ENCODE results near the gene GGT5.

GGT5 gene

DNA sequence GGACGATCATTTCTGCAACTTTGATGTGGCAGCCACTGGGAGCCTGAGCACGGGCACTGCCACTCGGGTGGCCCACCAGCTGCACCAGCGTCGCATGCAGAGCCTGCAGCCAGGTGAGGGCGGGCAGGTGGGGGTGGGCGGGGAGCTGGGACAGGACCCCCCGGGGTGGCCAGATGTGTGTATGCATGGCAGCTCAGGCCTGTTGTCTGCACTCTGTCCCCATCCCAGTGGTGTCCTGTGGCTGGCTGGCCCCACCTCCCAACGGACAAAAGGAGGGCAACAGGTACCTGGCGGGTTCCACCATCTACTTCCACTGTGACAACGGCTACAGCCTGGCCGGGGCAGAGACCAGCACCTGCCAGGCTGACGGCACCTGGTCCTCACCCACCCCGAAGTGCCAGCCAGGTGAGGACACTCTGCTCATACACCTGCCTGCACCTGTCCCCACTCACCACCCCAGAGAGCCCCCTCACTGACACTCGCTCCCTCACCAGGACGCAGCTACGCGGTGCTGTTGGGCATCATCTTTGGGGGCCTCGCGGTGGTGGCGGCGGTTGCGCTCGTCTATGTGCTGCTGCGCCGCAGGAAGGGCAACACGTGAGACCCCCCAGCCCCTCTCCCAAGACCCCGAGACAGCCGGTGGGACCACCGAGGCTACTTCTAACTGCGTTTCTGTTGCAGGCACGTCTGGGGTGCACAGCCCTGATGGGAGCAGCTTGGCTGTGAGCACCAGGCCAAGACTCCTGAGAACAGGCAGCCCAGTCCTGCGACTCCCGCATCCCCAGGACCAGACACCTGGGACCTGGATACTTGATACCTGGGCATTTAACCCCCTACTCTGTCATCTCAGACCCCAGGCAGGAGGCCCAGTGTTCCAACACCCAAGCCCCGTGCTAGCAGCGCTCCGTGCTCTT lies 56.9 kb downstream of the GGT5 start:
- TF ChIP-seq, protein P1, sequence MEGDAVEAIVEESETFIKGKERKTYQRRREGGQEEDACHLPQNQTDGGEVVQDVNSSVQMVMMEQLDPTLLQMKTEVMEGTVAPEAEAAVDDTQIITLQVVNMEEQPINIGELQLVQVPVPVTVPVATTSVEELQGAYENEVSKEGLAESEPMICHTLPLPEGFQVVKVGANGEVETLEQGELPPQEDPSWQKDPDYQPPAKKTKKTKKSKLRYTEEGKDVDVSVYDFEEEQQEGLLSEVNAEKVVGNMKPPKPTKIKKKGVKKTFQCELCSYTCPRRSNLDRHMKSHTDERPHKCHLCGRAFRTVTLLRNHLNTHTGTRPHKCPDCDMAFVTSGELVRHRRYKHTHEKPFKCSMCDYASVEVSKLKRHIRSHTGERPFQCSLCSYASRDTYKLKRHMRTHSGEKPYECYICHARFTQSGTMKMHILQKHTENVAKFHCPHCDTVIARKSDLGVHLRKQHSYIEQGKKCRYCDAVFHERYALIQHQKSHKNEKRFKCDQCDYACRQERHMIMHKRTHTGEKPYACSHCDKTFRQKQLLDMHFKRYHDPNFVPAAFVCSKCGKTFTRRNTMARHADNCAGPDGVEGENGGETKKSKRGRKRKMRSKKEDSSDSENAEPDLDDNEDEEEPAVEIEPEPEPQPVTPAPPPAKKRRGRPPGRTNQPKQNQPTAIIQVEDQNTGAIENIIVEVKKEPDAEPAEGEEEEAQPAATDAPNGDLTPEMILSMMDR (IDR thresholded peaks at IDR 0.05; ENCODE audit: extremely low read depth, missing control alignments) = no peak
- DNase-seq (ENCODE audit: low spot score) = no peak

DNA sequence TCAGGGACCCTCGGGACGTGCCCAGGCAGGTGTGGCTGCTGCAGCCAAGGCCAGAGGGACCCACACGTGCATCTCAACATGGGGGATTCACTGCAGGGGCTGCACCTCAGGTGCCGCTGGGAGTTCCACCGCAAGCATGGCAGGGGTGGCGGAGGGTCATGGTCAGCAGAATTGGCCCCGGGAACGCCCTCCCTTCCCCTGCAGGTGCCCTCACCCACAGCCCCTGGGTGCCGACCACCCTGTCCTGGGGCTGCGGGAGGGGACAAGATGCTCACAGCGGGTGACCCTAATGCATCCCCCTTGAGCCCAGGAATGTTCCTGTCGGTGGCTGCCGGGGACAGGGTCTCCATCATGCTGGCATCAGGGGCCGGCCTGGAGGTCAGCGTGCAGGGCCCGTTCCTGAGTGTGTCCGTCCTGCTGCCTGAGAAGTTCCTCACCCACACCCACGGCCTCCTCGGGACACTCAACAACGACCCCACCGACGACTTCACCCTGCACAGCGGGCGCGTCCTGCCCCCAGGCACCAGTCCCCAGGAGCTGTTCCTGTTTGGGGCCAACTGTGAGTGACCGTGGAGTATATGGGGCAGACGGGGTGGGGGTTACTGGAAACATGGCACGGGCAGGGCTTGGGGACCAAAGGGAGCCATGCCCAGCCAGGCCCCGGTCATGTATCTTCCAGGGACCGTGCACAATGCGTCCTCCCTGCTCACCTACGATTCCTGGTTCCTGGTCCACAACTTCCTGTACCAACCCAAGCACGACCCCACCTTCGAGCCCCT lies 57.8 kb downstream of the GGT5 start:
- no peak for DNase-seq (ENCODE audit: low spot score)
- TF ChIP-seq, protein P1 (IDR thresholded peaks at IDR 0.05; ENCODE audit: extremely low read depth, missing control alignments) = no peak

DNA sequence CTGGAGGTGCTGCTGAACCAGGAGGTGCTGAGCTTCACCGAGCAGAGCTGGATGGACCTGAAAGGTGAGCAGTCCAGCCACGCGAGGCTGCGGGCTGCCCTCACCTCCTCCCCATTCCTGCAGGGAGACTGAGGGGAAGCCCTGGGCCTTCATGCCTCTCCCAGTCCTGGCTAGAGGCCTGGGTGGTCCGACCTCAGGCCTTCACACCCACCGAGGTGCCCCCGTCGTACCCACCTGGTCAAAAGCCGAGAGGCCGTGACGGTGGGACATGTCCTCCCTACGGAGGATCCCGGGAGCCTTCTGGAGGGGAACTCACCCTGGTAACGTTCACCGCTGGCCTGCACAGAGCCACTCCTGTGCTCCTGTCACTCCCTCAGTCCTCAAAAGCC lies 58.5 kb downstream of the GGT5 start:
- no peak for DNase-seq (ENCODE audit: low spot score)
- TF ChIP-seq, protein P1 (IDR thresholded peaks at IDR 0.05; ENCODE audit: extremely low read depth, missing control alignments) = no peak

DNA sequence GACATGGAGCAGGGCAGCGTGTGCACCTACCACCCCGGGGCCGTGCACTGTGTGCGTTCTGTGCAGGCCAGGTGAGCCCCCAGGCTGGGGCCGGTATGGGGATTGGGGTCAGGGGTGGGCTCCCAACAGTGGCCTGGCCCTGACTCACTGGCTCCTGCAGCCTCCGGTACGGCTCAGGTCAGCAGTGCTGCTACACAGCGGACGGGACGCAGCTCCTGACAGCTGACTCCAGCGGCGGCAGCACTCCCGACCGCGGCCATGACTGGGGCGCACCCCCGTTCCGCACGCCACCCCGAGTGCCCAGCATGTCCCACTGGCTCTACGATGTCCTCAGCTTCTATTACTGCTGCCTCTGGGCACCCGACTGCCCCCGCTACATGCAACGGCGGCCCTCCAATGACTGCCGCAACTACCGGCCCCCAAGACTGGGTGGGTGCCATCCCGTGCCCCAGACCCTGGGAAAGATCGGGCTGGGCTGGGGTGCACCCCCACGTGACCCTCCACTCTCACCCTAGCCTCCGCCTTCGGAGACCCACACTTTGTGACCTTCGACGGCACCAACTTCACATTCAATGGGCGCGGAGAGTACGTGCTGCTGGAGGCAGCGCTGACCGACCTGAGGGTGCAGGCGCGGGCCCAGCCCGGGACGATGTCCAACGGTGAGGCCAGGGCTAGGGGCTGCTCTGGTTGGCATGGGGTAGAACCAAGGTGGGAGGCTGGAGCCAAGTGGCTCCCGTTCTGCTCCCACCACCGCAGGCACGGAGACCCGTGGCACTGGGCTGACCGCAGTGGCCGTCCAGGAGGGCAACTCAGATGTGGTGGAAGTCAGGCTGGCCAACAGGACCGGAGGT lies 59.2 kb downstream of the GGT5 start:
- TF ChIP-seq, protein P1 (IDR thresholded peaks at IDR 0.05; ENCODE audit: extremely low read depth, missing control alignments) = no peak
- no peak for DNase-seq (ENCODE audit: low spot score)

DNA sequence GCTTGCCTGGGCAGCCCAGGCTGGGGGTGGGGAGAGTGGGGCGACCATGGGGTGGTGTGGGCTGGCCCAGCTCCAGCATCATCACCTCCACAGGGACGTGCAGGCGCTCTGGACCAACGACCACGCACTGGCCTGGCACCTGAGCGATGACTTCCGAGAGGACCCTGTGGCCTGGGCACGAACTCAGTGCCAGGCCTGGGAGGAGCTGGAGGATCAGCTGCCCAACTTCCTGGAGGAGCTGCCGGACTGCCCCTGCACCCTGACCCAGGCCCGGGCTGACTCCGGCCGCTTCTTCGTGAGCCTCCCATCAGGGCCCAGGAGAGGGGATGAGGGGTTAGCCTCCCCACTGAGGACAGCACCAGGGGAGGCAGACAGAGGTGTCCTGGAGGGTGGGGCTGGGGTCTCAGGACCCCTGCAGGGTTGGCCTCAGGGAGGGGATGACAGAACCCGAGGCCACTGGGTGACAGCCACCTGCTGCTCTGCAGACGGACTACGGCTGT lies 59.8 kb downstream of the GGT5 start:
- TF ChIP-seq, protein P1 (IDR thresholded peaks at IDR 0.05; ENCODE audit: extremely low read depth, missing control alignments) = no peak
- no peak for DNase-seq (ENCODE audit: low spot score)

DNA sequence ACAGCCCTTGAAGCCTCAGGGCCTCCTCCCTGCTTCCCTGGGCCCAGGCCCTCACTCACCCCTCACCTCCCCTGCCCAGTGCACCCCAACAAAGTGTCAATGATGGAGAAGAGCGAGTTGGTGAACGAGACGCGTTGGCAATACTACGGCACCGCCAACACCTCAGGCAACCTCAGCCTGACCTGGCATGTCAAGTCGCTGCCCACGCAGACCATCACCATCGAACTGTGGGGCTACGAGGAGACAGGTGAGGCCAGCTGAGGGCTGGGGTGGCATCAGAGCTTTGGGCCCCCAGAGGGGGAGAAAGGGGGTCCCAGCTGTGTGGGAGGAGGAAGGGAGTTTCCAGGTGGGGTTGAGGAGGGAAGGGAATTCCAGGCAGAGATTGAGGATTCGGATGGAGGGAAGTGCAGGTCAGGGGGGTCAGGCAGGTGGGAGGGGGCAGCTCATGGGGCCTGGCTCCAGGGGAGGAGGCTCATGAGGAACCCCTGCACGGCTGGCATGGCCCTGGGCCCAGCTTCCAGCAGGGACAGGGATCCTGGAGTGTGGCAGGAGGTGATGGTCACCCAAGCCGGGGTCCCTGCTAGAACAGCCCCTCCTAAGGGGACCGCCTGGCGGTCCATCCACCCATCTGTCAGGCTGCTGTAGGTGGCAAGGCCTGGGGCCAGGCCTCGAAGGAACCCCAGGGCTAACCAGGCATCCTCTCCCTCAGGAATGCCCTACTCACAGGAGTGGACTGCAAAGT lies 60.7 kb downstream of the GGT5 start:
- no peak for DNase-seq (ENCODE audit: low spot score)
- TF ChIP-seq, protein P1 (IDR thresholded peaks at IDR 0.05; ENCODE audit: extremely low read depth, missing control alignments) = no peak
